Measurements from ENCODE around the gene ADAMTS1.

Gene ADAMTS1

DNA sequence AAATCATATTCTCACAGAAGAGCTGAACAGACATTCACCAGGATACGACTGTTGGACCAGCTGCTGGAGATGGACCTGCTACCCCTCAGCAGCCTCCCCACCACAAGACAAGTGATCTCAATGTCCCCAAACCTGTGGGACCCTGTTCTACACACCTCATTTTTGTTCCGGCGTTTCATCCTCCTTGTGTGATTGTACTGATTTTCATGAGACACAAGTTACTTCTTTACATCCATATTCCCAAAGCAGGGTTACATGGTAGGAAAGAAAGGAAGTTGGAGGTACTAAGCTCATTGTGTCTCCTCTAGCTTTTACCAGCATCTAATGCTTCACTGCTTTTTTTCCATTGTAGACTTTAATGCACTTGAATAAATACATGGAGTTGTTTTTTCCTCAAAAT, 8.7 kb downstream of the ADAMTS1 start:
- H3K27ac ChIP-seq (ENCODE audit: low read depth, low read length): no peak overlapping the region
- H3K9ac ChIP-seq (ENCODE audit: low read length): no peak overlapping the region
- no peak overlapping the region for H3K4ac ChIP-seq (ENCODE audit: low read depth, low read length)
- no peak overlapping the region for H4K8ac ChIP-seq (ENCODE audit: low read depth, low read length)
- no peak overlapping the region for H3K14ac ChIP-seq (ENCODE audit: low read length)
- DNase-seq: no peak
- no peak overlapping the region for H4K12ac ChIP-seq (ENCODE audit: low read depth, low read length)
- H2BK120ac ChIP-seq (ENCODE audit: insufficient read depth, low read length, poor library complexity): no peak overlapping the region
- H2AK5ac ChIP-seq (ENCODE audit: low read length): no peak overlapping the region
- no peak overlapping the region for H3K4me3 ChIP-seq (ENCODE audit: low read depth, low read length)
- H3K9me3 ChIP-seq (ENCODE audit: insufficient read depth, low read depth, low read length): peaks cover 4% of the 10 kb centered on the region
- peaks cover 6 to 8% of the 10 kb centered on the region in 2 experiments for H3K4me1 ChIP-seq (ENCODE audit: control insufficient read depth in 1 of 2, insufficient read depth in 2 of 2, low read length in 2 of 2)
- H3K27me3 ChIP-seq (ENCODE audit: insufficient read depth, low read length): no peaks in the 10 kb centered on the region
- peaks cover 22 to 31% of the 10 kb centered on the region in 2 experiments for H3K36me3 ChIP-seq (ENCODE audit: control insufficient read depth in 1 of 2, insufficient read depth in 2 of 2, low read length in 2 of 2)
- H4K91ac ChIP-seq (ENCODE audit: low read depth, low read length): no peak overlapping the region
- H2AFZ ChIP-seq (ENCODE audit: insufficient read depth, low read length, poor library complexity): no peak overlapping the region
- H3K23ac ChIP-seq (ENCODE audit: low read length): no peak overlapping the region
- H3K79me1 ChIP-seq (ENCODE audit: low read length): no peaks in the 10 kb centered on the region
- peaks cover 2% of the 10 kb centered on the region for H3K79me2 ChIP-seq (ENCODE audit: control insufficient read depth, insufficient read depth, low read length, poor library complexity)
- H3K4me2 ChIP-seq (ENCODE audit: low read length): no peak overlapping the region
- no peak overlapping the region for H2BK12ac ChIP-seq (ENCODE audit: low read length)
- no peak overlapping the region for H3K18ac ChIP-seq (ENCODE audit: low read length)
- H2BK5ac ChIP-seq (ENCODE audit: low read depth, low read length, poor library complexity): no peak overlapping the region
- no CpG with 5 or more reads among the region's 3 CpGs for whole genome bisulfite sequencing (ENCODE audit: extremely low coverage, insufficient coverage, insufficient read length)

DNA sequence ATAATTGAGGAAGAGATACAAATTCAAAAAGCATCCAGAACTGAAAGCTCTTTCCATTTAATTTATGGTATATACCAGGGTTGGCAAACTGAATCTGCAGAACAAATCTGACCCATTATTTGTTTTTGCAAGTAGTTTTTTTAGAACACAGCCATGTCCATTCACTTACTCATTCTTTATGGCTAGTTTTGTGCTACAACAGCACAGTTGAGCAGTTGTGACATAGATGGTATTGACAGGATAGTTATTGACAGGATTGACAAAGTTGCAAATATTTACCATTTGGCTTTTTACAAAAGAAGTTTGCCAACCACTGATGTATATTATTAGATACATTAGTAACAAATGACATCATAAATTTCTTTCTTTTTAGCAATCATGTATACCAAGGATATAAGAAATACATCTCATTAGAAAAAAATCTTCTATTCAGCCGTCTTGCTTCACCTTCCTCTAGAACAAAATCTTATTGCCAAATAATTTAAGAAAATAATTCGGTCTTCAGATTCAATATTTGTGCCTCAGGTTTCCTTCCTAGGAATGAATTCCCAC, 9.4 kb downstream of the ADAMTS1 start:
- Histone ChIP-seq H3K36me3 (ENCODE audit: control insufficient read depth in 1 of 2, insufficient read depth in 2 of 2, low read length in 2 of 2) (peaks cover 19 to 27% of the 10 kb centered on the region in 2 experiments), H2BK12ac (ENCODE audit: low read length) (no peak overlapping the region), H4K12ac (ENCODE audit: low read depth, low read length) (no peak overlapping the region), H2AFZ (ENCODE audit: insufficient read depth, low read length, poor library complexity) (no peak overlapping the region), H2BK5ac (ENCODE audit: low read depth, low read length, poor library complexity) (no peak overlapping the region), H4K91ac (ENCODE audit: low read depth, low read length) (no peak overlapping the region), H3K4ac (ENCODE audit: low read depth, low read length) (no peak overlapping the region), H4K8ac (ENCODE audit: low read depth, low read length) (no peak overlapping the region), H3K4me3 (ENCODE audit: low read depth, low read length) (no peak overlapping the region), H3K18ac (ENCODE audit: low read length) (no peak overlapping the region), H3K79me1 (ENCODE audit: low read length) (no peaks in the 10 kb centered on the region), H3K14ac (ENCODE audit: low read length) (no peak overlapping the region), H2AK5ac (ENCODE audit: low read length) (no peak overlapping the region), H3K23ac (ENCODE audit: low read length) (no peak overlapping the region), H2BK120ac (ENCODE audit: insufficient read depth, low read length, poor library complexity) (no peak overlapping the region), H3K27me3 (ENCODE audit: insufficient read depth, low read length) (no peaks in the 10 kb centered on the region), H3K9ac (ENCODE audit: low read length) (no peak overlapping the region), H3K79me2 (ENCODE audit: control insufficient read depth, insufficient read depth, low read length, poor library complexity) (peaks cover 2% of the 10 kb centered on the region), H3K4me1 (ENCODE audit: control insufficient read depth in 1 of 2, insufficient read depth in 2 of 2, low read length in 2 of 2) (peaks cover 6% of the 10 kb centered on the region in 2 experiments), H3K9me3 (ENCODE audit: insufficient read depth, low read depth, low read length) (peaks cover 4% of the 10 kb centered on the region), H3K27ac (ENCODE audit: low read depth, low read length) (no peak overlapping the region), H3K4me2 (ENCODE audit: low read length) (no peak overlapping the region)
- peak in 1 of 2 donors; percentile 77 for DNase-seq
- no CpG with 5 or more reads among the region's 2 CpGs for WGBS (ENCODE audit: extremely low coverage, insufficient coverage, insufficient read length)

DNA sequence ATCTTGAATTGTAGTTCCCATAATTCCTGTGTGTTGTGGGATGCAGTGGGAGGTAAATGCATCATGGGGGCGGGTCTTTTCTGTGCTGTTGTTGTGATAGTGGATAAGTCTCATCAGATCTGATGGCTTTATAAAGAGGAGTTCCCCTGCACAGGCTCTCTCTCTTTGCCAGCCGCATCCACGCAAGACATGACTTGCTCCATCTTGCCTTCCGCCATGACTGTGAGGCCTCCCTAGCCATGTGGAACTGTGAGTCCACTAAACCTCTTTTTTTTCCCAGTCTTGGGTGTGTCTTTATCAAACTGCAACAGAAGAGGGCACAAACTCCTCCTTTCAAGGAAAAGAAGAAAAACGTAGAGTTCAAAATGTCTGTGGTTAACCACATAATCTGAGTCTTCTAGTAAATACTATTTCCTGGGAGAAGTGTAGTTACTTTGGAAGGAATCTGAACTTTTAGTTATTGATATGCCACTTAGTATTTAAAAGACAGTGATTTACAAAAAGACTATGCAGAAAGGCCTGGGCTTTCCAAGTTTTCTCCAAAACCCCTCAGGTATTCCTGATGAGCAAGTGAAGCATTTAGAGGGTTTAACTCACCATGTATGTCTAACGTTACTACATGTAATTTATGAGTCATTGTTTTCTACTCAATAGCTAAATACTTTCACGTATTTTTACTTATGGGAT, 10.0 kb downstream of the ADAMTS1 start:
- Histone ChIP-seq H3K9ac (ENCODE audit: low read length) (no peak overlapping the region), H3K4me1 (ENCODE audit: control insufficient read depth in 1 of 2, insufficient read depth in 2 of 2, low read length in 2 of 2) (peaks cover 4 to 6% of the 10 kb centered on the region in 2 experiments), H2AFZ (ENCODE audit: insufficient read depth, low read length, poor library complexity) (no peak overlapping the region), H2BK5ac (ENCODE audit: low read depth, low read length, poor library complexity) (no peak overlapping the region), H3K27ac (ENCODE audit: low read depth, low read length) (no peak overlapping the region), H3K36me3 (ENCODE audit: control insufficient read depth in 1 of 2, insufficient read depth in 2 of 2, low read length in 2 of 2) (peaks cover 16 to 24% of the 10 kb centered on the region in 2 experiments), H3K9me3 (ENCODE audit: insufficient read depth, low read depth, low read length) (peaks cover 4% of the 10 kb centered on the region), H3K23ac (ENCODE audit: low read length) (no peak overlapping the region), H3K79me2 (ENCODE audit: control insufficient read depth, insufficient read depth, low read length, poor library complexity) (peaks cover under 1% of the 10 kb centered on the region), H3K27me3 (ENCODE audit: insufficient read depth, low read length) (no peaks in the 10 kb centered on the region), H3K4me3 (ENCODE audit: low read depth, low read length) (no peak overlapping the region), H3K4me2 (ENCODE audit: low read length) (no peak overlapping the region), H4K8ac (ENCODE audit: low read depth, low read length) (no peak overlapping the region), H4K12ac (ENCODE audit: low read depth, low read length) (no peak overlapping the region), H3K18ac (ENCODE audit: low read length) (no peak overlapping the region), H2AK5ac (ENCODE audit: low read length) (no peak overlapping the region), H2BK120ac (ENCODE audit: insufficient read depth, low read length, poor library complexity) (no peak overlapping the region), H3K14ac (ENCODE audit: low read length) (no peak overlapping the region), H2BK12ac (ENCODE audit: low read length) (no peak overlapping the region), H3K4ac (ENCODE audit: low read depth, low read length) (no peak overlapping the region), H4K91ac (ENCODE audit: low read depth, low read length) (no peak overlapping the region), H3K79me1 (ENCODE audit: low read length) (no peaks in the 10 kb centered on the region)
- WGBS (ENCODE audit: extremely low coverage, insufficient coverage, insufficient read length): no CpG with 5 or more reads among the region's 7 CpGs
- peak; percentile 63 to 87 for DNase-seq

DNA sequence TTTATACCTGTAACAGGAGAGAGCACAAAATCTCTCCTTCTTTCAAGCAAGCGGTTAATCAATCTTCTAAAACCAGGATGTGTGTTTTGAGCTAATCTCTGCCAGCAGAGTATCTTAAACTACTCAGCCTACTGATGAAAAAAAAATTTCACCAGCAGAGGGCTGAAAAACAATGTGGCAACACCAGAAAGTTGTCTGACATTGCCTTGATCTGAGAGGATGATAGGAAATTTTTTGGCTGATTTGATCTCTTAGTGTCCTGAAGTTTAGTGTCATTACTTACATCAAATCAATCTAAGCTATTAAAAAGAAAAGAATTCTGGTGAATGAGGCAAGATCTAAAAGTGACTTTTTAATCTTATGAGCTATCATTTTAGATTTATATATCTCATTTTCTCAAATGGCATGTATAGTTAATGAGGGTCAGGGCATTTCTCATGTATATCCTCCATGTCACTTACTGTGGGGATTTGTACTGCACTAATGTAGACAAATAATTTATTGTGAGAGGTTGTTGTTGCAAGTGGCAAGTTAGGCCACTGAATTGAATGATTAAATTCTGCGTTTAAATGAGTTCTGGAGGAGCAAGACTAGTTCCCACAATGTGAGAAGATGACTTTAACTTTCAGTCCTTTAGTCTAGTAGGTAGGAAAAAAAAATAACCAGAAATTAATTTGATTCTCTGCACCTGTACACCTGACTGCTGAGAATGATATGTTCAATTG, 10.9 kb downstream of the ADAMTS1 start:
- Histone ChIP-seq H2BK5ac (ENCODE audit: low read depth, low read length, poor library complexity) (no peak overlapping the region), H3K14ac (ENCODE audit: low read length) (no peak overlapping the region), H3K79me2 (ENCODE audit: control insufficient read depth, insufficient read depth, low read length, poor library complexity) (no peaks in the 10 kb centered on the region), H4K91ac (ENCODE audit: low read depth, low read length) (no peak overlapping the region), H3K9me3 (ENCODE audit: insufficient read depth, low read depth, low read length) (peaks cover 4% of the 10 kb centered on the region), H2AFZ (ENCODE audit: insufficient read depth, low read length, poor library complexity) (no peak overlapping the region), H3K27me3 (ENCODE audit: insufficient read depth, low read length) (no peaks in the 10 kb centered on the region), H3K36me3 (ENCODE audit: control insufficient read depth in 1 of 2, insufficient read depth in 2 of 2, low read length in 2 of 2) (peaks cover 10 to 16% of the 10 kb centered on the region in 2 experiments), H3K23ac (ENCODE audit: low read length) (no peak overlapping the region), H3K4me2 (ENCODE audit: low read length) (no peak overlapping the region), H4K8ac (ENCODE audit: low read depth, low read length) (no peak overlapping the region), H3K4me3 (ENCODE audit: low read depth, low read length) (no peak overlapping the region), H3K18ac (ENCODE audit: low read length) (no peak overlapping the region), H3K4ac (ENCODE audit: low read depth, low read length) (no peak overlapping the region), H4K12ac (ENCODE audit: low read depth, low read length) (no peak overlapping the region), H3K4me1 (ENCODE audit: control insufficient read depth in 1 of 2, insufficient read depth in 2 of 2, low read length in 2 of 2) (peaks cover 4 to 6% of the 10 kb centered on the region in 2 experiments), H2BK120ac (ENCODE audit: insufficient read depth, low read length, poor library complexity) (no peak overlapping the region), H3K79me1 (ENCODE audit: low read length) (no peaks in the 10 kb centered on the region), H3K27ac (ENCODE audit: low read depth, low read length) (no peak overlapping the region), H2AK5ac (ENCODE audit: low read length) (no peak overlapping the region), H3K9ac (ENCODE audit: low read length) (no peak overlapping the region), H2BK12ac (ENCODE audit: low read length) (no peak overlapping the region)
- peak; percentile 59 to 95 for DNase-seq
- no CpG with 5 or more reads among the region's 2 CpGs for WGBS (ENCODE audit: extremely low coverage, insufficient coverage, insufficient read length)

All from trophoblast cell (in vitro differentiated cells and primary cell).